ENCODE data around the gene ARHGAP33. TPM values are rescaled to one million over a fixed set of nuclear protein-coding genes. Genes with fewer than 3 reads are reported as not detected.

ARHGAP33 gene
- total RNA-seq, 6 experiments from 2014 or later, result 5.4 to 11.0 (median 8.8) TPM

- peak overlapping the region; percentile 97 for H3K4me3 Mint-ChIP-seq
- no peaks in the 10 kb centered on the region for H3K9me3 Mint-ChIP-seq
- peak overlapping the region; percentile 100 for H3K27ac Mint-ChIP-seq
- peaks cover 46% of the 10 kb centered on the region for H3K4me1 Mint-ChIP-seq (ENCODE audit: low read depth)
- peaks cover 13% of the 10 kb centered on the region for H3K36me3 Mint-ChIP-seq (ENCODE audit: low read depth)
- no peak for TF ChIP-seq CTCF (IDR thresholded peaks at IDR 0.05)
- H3K27me3 Mint-ChIP-seq (ENCODE audit: insufficient read depth), result peaks cover 3% of the 10 kb centered on the region
- no peak for DNase-seq
These were observed 29.3 kb upstream of the ARHGAP33 start for GRCh38 chr19:35746087-35746462.

- peak overlapping the region; percentile 97 for H3K4me3 Mint-ChIP-seq
- peak overlapping the region; percentile 100 for H3K27ac Mint-ChIP-seq
- no peaks in the 10 kb centered on the region for H3K9me3 Mint-ChIP-seq
- peaks cover 45% of the 10 kb centered on the region for H3K4me1 Mint-ChIP-seq (ENCODE audit: low read depth)
- no peak for DNase-seq
- peaks cover 13% of the 10 kb centered on the region for H3K36me3 Mint-ChIP-seq (ENCODE audit: low read depth)
- peaks cover 3% of the 10 kb centered on the region for H3K27me3 Mint-ChIP-seq (ENCODE audit: insufficient read depth)
- no peak for TF ChIP-seq CTCF (IDR thresholded peaks at IDR 0.05)
These were observed 28.8 kb upstream of the ARHGAP33 start for GRCh38 chr19:35746531-35746930.

GRCh38 chr19:35748106-35749020 is 27.0 kb upstream of the ARHGAP33 start, which contains the start of gene LIN37:
Gene LIN37, plus strand, starts transcription at chr19:35748576. Its CDS starts 149 bp downstream, at chr19:35748725.
- Mint-ChIP-seq H3K27ac (peak within 1 kb of the TSS; percentile 80), H3K27me3 (ENCODE audit: insufficient read depth) (peaks cover 4% of the 10 kb centered on the region), H3K36me3 (ENCODE audit: low read depth) (peaks cover 9% of the 10 kb centered on the region), H3K9me3 (no peaks in the 10 kb centered on the region), H3K4me1 (ENCODE audit: low read depth) (peaks cover 41% of the 10 kb centered on the region), H3K4me3 (peak within 1 kb of the TSS; percentile 97)
- peak; percentile 29; the same call in 1 of the 2 replicates for TF ChIP-seq CTCF (IDR thresholded peaks at IDR 0.05)
- peak; percentile 99 for DNase-seq

GRCh38 chr19:35750167-35750566 is 25.2 kb upstream of the ARHGAP33 start:
- H3K27ac Mint-ChIP-seq, result 0 out of 2 replicates have a peak overlapping the region, but pooled peaks have one; percentile 18
- H3K36me3 Mint-ChIP-seq (ENCODE audit: low read depth), result peaks cover 9% of the 10 kb centered on the region
- H3K4me1 Mint-ChIP-seq (ENCODE audit: low read depth), result peaks cover 43% of the 10 kb centered on the region
- no peak for TF ChIP-seq CTCF (IDR thresholded peaks at IDR 0.05)
- DNase-seq, result no peak
- peak overlapping the region; percentile 97 for H3K4me3 Mint-ChIP-seq
- H3K27me3 Mint-ChIP-seq (ENCODE audit: insufficient read depth), result peaks cover 8% of the 10 kb centered on the region
- H3K9me3 Mint-ChIP-seq, result no peaks in the 10 kb centered on the region

GRCh38 chr19:35751839-35752745 is 23.3 kb upstream of the ARHGAP33 start:
- H3K9me3 Mint-ChIP-seq, result no peaks in the 10 kb centered on the region
- peaks cover 7% of the 10 kb centered on the region for H3K27me3 Mint-ChIP-seq (ENCODE audit: insufficient read depth)
- no peak overlapping the region for H3K4me3 Mint-ChIP-seq
- H3K4me1 Mint-ChIP-seq (ENCODE audit: low read depth), result peaks cover 48% of the 10 kb centered on the region
- H3K36me3 Mint-ChIP-seq (ENCODE audit: low read depth), result peaks cover 10% of the 10 kb centered on the region
- no peak overlapping the region; the same call in 1 of the 2 replicates for H3K27ac Mint-ChIP-seq
- no peak for TF ChIP-seq CTCF (IDR thresholded peaks at IDR 0.05)
- no peak for DNase-seq
